Measurements from ENCODE around the gene CHKA. TPM values are rescaled to one million over a fixed set of nuclear protein-coding genes. Genes with fewer than 3 reads are reported as not detected.
"Not testable (repeated sequence)": the region's sequence is repeated elsewhere in the genome, so short reads cannot be mapped to it uniquely, and the experiment has no call there.

CHKA gene
- total RNA-seq, 1 donor from 2014 or later: 25.4 TPM

- DNase-seq (ENCODE audit: low read depth in 2 of 2): no peak
Observed at GRCh38 chr11:68116126-68116525, 5.1 kb downstream of the CHKA start.

GRCh38 chr11:68115285-68115684 lies 5.9 kb downstream of the CHKA start:
- no peak for DNase-seq (ENCODE audit: low read depth in 2 of 2)

- DNase-seq (ENCODE audit: low read depth in 2 of 2): peak; percentile 41 to 55
Observed at GRCh38 chr11:68113986-68114385, 7.2 kb downstream of the CHKA start.

DNA sequence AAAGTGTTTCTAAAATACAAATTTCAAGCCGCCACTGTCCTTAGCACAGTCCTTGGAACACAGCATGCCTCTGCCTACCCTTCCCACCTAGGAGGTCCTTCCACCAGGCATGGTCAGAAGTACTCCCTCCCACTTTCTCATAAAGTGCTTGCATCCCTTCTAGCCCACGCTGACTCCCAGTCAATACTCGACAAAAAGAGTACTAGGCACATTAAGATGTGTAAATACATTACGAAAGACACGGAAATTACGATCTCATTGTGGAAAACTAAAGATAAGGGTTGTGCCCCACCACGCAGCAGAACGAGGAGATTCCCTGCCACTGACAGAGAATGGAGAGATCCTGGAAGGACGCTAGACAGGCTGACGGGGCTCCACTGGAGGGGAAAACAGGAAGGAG lies 13.5 kb downstream of the CHKA start:
- DNase-seq (ENCODE audit: low read depth in 2 of 2): no peak

GRCh38 chr11:68106165-68106940 lies 14.8 kb downstream of the CHKA start:
- DNase-seq (ENCODE audit: low read depth in 2 of 2): peak in 1 of 2 donors; percentile 60

- DNase-seq (ENCODE audit: low read depth in 2 of 2): peak; percentile 72 to 95
Observed at GRCh38 chr11:68099474-68100405, 21.4 kb downstream of the CHKA start.

DNA sequence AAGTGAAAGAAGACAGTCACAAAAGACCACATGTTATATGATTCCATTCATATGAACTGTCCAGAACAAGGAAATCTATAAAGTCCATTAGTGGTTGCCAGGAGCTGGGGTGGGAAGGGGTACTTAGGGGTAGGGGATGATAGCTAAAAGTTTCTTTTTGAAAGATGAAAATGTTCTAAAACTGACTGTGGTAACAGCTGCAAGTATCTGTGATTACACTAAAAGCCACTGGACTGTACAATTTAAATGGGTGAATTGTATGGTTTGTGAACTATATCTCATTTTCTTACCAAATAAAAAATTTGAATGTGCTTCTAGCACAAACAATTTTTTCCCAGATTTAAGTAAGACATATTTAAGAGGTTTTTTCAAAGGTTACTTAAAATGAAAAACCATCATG lies 22.1 kb downstream of the CHKA start:
- DNase-seq (ENCODE audit: low read depth in 2 of 2): no peak

DNA sequence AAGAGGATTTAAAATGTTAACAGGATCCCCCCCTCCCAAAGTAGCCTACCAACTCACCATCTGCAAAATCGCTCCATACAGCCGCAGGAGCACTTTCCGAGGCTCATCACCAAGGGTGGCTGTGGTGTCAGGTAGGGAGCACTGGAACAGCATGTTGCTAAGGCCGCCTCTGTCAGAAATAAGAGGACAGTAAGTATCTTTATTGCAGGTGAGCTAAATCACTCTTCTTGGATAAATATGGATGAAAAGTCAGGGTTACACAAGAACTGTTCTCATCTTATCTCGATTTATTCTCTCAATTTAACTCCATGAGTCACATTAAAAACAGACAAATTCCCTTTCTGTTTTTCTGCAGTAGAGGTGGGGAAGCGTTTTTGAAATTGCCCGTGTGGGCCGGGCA lies 24.2 kb downstream of the CHKA start:
- DNase-seq (ENCODE audit: low read depth in 2 of 2): no peak

- no peak for DNase-seq (ENCODE audit: low read depth in 2 of 2)
Observed at GRCh38 chr11:68093565-68093964, 27.6 kb downstream of the CHKA start.

DNA sequence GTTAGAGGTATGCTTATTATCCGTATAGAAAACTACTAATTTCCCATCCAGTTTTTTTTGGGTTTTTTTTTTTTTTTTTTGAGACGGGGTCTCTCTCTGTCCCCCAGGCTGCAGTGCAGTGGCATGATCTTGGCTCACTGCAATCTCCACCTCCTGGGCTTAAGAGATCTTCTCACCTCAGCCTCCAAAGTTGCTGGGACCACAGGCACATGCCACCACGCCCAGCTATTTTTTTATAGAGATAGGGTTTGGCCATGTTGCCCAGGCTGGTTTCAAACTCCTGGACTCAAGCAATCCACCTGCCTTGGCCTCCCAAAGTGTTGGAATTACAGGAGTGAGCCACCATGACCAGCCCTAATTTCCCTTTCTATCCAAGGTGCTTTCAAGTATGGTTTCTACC lies 28.2 kb downstream of the CHKA start:
- not testable (repeated sequence) for DNase-seq (ENCODE audit: low read depth in 2 of 2)

- DNase-seq (ENCODE audit: low read depth in 2 of 2): no peak
Observed at GRCh38 chr11:68092411-68092810, 28.8 kb downstream of the CHKA start.

DNA sequence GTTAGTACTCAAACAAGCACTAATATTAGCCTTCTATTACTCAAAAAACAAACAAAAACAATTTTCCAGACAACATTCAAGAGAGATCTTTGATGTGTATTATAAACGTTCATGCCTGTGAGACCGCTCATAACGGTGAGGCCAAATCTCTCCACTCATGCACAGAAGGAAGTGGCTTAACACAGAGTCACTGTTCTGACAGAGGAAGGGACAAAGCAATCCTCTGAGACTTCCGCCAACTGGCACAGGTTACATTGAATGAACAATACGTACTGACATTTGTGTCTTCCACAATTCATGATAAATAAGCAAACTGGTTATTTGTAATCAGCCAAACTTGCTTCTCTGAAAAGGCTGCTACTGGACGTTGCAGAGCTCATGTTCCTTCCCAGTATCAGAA lies 30.5 kb downstream of the CHKA start:
- peak; percentile 54 for DNase-seq (ENCODE audit: low read depth in 2 of 2)

- no peak for DNase-seq (ENCODE audit: low read depth in 2 of 2)
Observed at GRCh38 chr11:68090287-68090686, 30.9 kb downstream of the CHKA start.

GRCh38 chr11:68089679-68090078 lies 31.5 kb downstream of the CHKA start:
- DNase-seq (ENCODE audit: low read depth in 2 of 2): no peak

GRCh38 chr11:68083517-68083916 lies 37.7 kb downstream of the CHKA start:
- DNase-seq (ENCODE audit: low read depth in 2 of 2): no peak

DNA sequence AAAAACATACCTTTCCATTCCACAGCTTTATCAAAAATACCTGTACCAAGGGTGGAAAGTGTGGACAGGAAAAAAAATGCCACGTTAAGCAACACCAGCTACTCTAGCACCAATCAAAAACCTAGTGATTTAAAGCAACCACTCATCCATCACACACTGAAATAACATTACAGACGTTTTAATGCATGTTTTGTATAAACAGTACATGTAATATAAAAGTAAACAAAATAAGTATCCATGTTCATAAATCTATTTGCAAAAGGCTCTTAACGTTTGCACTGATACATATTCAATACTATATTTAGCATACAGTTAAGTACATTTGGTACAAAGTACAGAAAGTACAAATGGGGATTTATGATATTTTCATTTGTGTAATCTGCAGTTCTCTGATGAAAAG lies 38.7 kb downstream of the CHKA start:
- DNase-seq (ENCODE audit: low read depth in 2 of 2): no peak

- DNase-seq (ENCODE audit: low read depth in 2 of 2): peak in 1 of 2 donors; percentile 53
Observed at GRCh38 chr11:68081691-68082090, 39.5 kb downstream of the CHKA start.

- no peak for DNase-seq (ENCODE audit: low read depth in 2 of 2)
Observed at GRCh38 chr11:68080860-68081259, 40.3 kb downstream of the CHKA start.

DNA sequence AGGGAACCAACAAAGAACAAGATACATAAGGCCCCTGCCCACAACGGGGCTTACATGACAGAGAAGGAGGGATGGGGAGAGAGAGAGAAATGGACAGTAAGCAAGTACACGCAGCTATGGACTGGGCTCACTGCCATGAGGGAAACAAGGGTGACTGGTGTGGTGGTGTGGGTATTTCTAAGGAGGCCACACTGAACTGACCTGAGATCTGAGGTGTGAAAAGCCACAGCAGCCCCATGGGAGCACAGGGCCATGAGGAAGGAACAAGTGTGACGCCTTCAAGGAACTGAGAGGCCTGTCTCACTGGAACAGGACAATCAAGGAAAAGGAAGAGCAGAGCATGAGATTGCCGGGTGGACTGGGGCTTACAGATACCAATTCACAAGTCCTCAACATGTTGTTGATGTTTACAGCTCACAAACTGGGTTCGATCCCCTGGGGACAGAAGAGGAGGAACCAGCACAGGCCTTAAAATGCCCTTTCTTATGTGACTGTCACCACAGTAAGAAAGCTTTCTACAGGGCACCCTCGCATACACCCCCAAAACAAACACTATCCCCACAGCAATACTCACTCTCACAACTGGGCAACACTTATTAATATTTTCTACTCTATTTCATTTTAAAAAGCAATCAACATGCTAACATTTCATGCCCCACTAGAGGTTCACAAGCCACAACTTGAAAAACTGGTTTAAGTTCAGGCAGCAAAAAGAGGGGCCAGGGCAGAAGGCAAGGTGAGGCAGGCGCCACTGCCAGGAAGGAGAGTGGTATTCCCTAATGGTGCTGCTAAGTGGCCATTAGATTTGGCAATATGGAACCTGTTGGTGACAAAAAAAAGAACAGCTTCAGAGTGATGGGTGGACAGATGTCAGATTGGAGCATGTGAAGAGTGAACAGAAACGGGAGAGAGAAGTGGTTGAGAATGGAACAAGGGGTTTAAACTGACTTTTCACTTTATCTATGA lies 43.3 kb downstream of the CHKA start:
- DNase-seq (ENCODE audit: low read depth in 2 of 2): no peak

DNA sequence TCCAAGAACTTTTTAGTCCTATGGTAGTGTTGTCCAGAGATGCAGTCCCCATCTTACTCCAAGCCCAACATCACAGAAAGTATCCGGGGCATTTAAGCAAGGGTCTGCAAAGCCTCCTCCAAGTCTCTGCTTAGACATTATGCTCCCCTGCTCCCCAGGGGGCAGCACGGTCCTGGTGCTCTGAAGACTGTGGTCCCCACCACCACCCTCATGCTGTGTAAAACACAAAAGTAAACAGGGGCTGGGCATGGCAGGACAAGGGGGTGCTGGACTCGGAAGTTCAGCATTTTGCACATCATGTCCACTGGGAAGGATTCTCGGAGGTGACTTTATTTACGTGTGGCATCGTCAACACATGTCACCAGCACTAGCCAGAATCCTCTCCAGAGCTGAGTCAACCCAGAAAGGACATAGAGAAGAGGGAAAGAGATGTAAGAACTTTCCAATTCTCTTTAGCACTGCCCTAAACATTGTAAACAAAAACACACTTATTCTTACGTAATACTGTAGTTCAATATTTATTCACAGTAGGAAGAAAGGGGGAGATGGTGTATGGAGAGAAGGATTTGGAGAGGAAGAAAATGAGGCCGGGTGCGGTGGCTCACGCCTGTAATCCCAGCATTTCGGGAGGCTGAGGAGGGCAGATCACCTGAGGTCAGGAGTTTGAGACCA lies 44.7 kb downstream of the CHKA start:
- peak; percentile 23 to 50 for DNase-seq (ENCODE audit: low read depth in 2 of 2)
